Measurements from ENCODE around the gene RALGAPA2.

DNA sequence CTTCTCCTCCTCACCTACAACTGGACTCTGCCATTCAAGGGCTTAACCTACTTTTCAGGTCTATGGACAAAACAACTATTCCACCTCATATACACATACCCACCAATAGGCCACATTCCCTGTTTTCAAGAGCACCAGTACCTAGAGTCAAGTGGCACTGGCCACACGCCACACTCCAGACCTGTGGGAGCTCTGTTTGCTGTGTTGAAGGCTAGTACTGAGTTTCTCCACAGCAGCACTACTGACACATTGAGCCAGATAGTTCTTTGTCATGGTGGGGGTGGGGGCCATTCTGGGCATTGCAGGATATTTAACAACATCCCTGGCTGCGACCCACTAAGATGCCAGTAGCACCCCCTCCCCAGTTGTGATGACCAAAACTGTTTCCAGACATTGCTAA is 84.1 kb downstream of the RALGAPA2 start:
- no peak for TF ChIP-seq SUZ12 (IDR thresholded peaks at IDR 0.05; ENCODE audit: extremely low read depth, insufficient read depth, insufficient read length)
- no peak for TF ChIP-seq ZNF274 (IDR thresholded peaks at IDR 0.05; ENCODE audit: low read depth, low read length)
- no peak for TF ChIP-seq YY1 (IDR thresholded peaks at IDR 0.05; ENCODE audit: insufficient read depth, insufficient read length)

Measured in NT2/D1 (cell line).